Thyroid gland (tissue), 4 donors: ENCODE results near the gene C10orf53. TPM values are rescaled to one million over a fixed set of nuclear protein-coding genes. Genes with fewer than 3 reads are reported as not detected.
"Not testable (repeated sequence)": the region's sequence is repeated elsewhere in the genome, so short reads cannot be mapped to it uniquely, and the experiment has no call there.

Experiments used
- DNase-seq, 2 donors: peaks; one replicate each; pipeline ENCODE4 v3.0.0-alpha.2; 2019
- H3K27ac ChIP-seq, 3 donors: fragments of 200-600 bp; sonication (generic); 1 replicate in 2 of 3; 2 replicates in 1 of 3; pipeline ENCODE4 v1.5.1; 2016 to 2019; ENCODE audit warnings: mild to moderate bottlenecking in 1 of 3, moderate library complexity in 1 of 3
- H3K27me3 ChIP-seq: fragments of 200-600 bp; sonication (generic); one replicate; pipeline ENCODE4 v1.5.1; 2019
- H3K36me3 ChIP-seq, 2 donors: fragments of 200-600 bp; sonication (generic); one replicate each; pipeline ENCODE4 v1.5.1; 2016 to 2019
- H3K4me1 ChIP-seq, 2 donors: fragments of 200-600 bp; sonication (generic); one replicate each; pipeline ENCODE4 v1.5.1; 2017 to 2019
- H3K4me3 ChIP-seq, 3 donors: fragments of 200-600 bp; sonication (generic); replicated peaks in 1 of 3; 1 replicate in 2 of 3; 2 replicates in 1 of 3; pipeline ENCODE4 v1.5.1; 2016; ENCODE audit warnings: mild to moderate bottlenecking in 1 of 3
- H3K9me3 ChIP-seq: fragments of 200-600 bp; sonication (generic); one replicate; pipeline ENCODE4 v1.5.1; 2017
- CTCF ChIP-seq, 6 experiments: fragments of 200-600 bp in 3 of 6; fragments of 450-650 bp in 3 of 6; sonication (generic) in 3 of 6; IDR thresholded peaks; one replicate each; pipeline ENCODE4 v1.5.1; 2016 to 2019; ENCODE audit warnings: antibody characterized with exemption in 6 of 6, mild to moderate bottlenecking in 2 of 6, inconsistent platforms in 1 of 6, moderate library complexity in 1 of 6
- POLR2A ChIP-seq, 2 donors: fragments of 450-650 bp; IDR thresholded peaks; one replicate each; pipeline ENCODE4 v1.6.1; 2017; ENCODE audit warnings: antibody characterized with exemption in 2 of 2, mild to moderate bottlenecking in 2 of 2, moderate library complexity in 1 of 2
- WGBS, 2 donors: methylation state at CpG; one replicate each; pipeline ENCODE4 v1.1.5; 2017; 5-methylcytosine and 5-hydroxymethylcytosine counted together
- intact Hi-C: fragments of 100-400 bp; cut with DNase I; formaldehyde crosslinking; loops from one replicate; pipeline ENCODE4 v1.15.1; 2023
- total RNA-seq, 4 donors: library from RNA; depleted of rRNA; stranded (reverse); fragments of >200 nt; gene quantifications; one replicate each; pipeline ENCODE4 v1.2.3, GENCODE V29; 2016

C10orf53 gene
- total RNA-seq, 4 donors from 2014 or later: not detected

GRCh38 chr10:49707585-49707984, 28.1 kb downstream of the C10orf53 start:
- H3K27ac ChIP-seq: no peak overlapping the region
- intact Hi-C loops: no loop called here
- H3K36me3 ChIP-seq: no peaks in the 10 kb centered on the region
- no peaks in the 10 kb centered on the region for H3K4me1 ChIP-seq
- 80 to 84% methylated on average over 3 of the region's 3 CpGs for WGBS, 2 donors
- H3K9me3 ChIP-seq: no peaks in the 10 kb centered on the region
- no peaks in the 10 kb centered on the region for H3K27me3 ChIP-seq
- no peak for DNase-seq
- no peak for TF ChIP-seq POLR2A (IDR thresholded peaks at IDR 0.05)
- no peak for TF ChIP-seq CTCF (IDR thresholded peaks at IDR 0.05)
- H3K4me3 ChIP-seq: no peak overlapping the region

GRCh38 chr10:49709934-49710333, 30.5 kb downstream of the C10orf53 start:
- TF ChIP-seq POLR2A (IDR thresholded peaks at IDR 0.05): no peak
- TF ChIP-seq CTCF (IDR thresholded peaks at IDR 0.05): no peak
- no peak for DNase-seq
- no peaks in the 10 kb centered on the region for H3K4me1 ChIP-seq
- H3K4me3 ChIP-seq: no peak overlapping the region
- intact Hi-C loops: no loop called here
- H3K9me3 ChIP-seq: no peaks in the 10 kb centered on the region
- WGBS, 2 donors: 55 to 67% methylated on average over 5 of the region's 5 CpGs
- H3K27ac ChIP-seq: no peak overlapping the region
- no peaks in the 10 kb centered on the region for H3K36me3 ChIP-seq
- H3K27me3 ChIP-seq: no peaks in the 10 kb centered on the region

GRCh38 chr10:49710966-49711365, 31.5 kb downstream of the C10orf53 start:
- Histone ChIP-seq H3K27me3 (no peaks in the 10 kb centered on the region), H3K27ac (no peak overlapping the region), H3K36me3 (no peaks in the 10 kb centered on the region), H3K4me3 (no peak overlapping the region), H3K4me1 (no peaks in the 10 kb centered on the region), H3K9me3 (no peaks in the 10 kb centered on the region)
- no peak for DNase-seq
- TF ChIP-seq CTCF (IDR thresholded peaks at IDR 0.05) (no peak), POLR2A (IDR thresholded peaks at IDR 0.05) (no peak)
- intact Hi-C loops: no loop called here
- WGBS, 2 donors: 78 to 80% methylated on average over 6 of the region's 6 CpGs

GRCh38 chr10:49711481-49711880, 32.0 kb downstream of the C10orf53 start:
- DNase-seq: no peak

GRCh38 chr10:49713266-49713665, 33.8 kb downstream of the C10orf53 start:
- DNase-seq: no peak

More at GRCh38 chr10:49711481-49711880, 32.0 kb downstream of the C10orf53 start:
- no peaks in the 10 kb centered on the region for H3K36me3 ChIP-seq
- TF ChIP-seq CTCF (IDR thresholded peaks at IDR 0.05): no peak
- TF ChIP-seq POLR2A (IDR thresholded peaks at IDR 0.05): no peak
- WGBS, 2 donors: 63 to 72% methylated on average over 8 of the region's 8 CpGs
- no peaks in the 10 kb centered on the region for H3K27me3 ChIP-seq
- intact Hi-C loops: no loop called here
- no peak overlapping the region for H3K4me3 ChIP-seq
- H3K27ac ChIP-seq: no peak overlapping the region
- no peaks in the 10 kb centered on the region for H3K4me1 ChIP-seq
- no peaks in the 10 kb centered on the region for H3K9me3 ChIP-seq

GRCh38 chr10:49715157-49715556, 35.7 kb downstream of the C10orf53 start:
- H3K27ac ChIP-seq, H3K4me3 ChIP-seq, intact Hi-C loops, H3K4me1 ChIP-seq, H3K9me3 ChIP-seq, H3K36me3 ChIP-seq, H3K27me3 ChIP-seq, DNase-seq: not testable (repeated sequence)
- 84 to 91% methylated on average over 7 of the region's 7 CpGs for WGBS, 2 donors

More at GRCh38 chr10:49713266-49713665, 33.8 kb downstream of the C10orf53 start:
- WGBS, 2 donors: 65 to 67% methylated on average over 5 of the region's 5 CpGs
- no peak overlapping the region for H3K4me3 ChIP-seq
- TF ChIP-seq POLR2A (IDR thresholded peaks at IDR 0.05): no peak
- H3K4me1 ChIP-seq: no peaks in the 10 kb centered on the region
- intact Hi-C loops: no loop called here
- no peak overlapping the region for H3K27ac ChIP-seq
- no peaks in the 10 kb centered on the region for H3K27me3 ChIP-seq
- H3K9me3 ChIP-seq: no peaks in the 10 kb centered on the region
- H3K36me3 ChIP-seq: no peaks in the 10 kb centered on the region
